NCI-H2081 treated with DMSO at 0.1 percent for 48 hours (cell line): Measurements from ENCODE around the gene SMIM44.
A peak's percentile ranks its signal among the peaks of the same experiment; 100 is the strongest.

ENCODE experiments used
- DNase-seq: peaks from one replicate; lab custom pipeline; 2025; lab: John Stamatoyannopoulos, UW

The SMIM44 gene

GRCh38 chr19:3434630-3435553 lies 48.3 kb downstream of the SMIM44 start:
- DNase-seq: peak; percentile 61

GRCh38 chr19:3433805-3434540 lies 49.3 kb downstream of the SMIM44 start:
- DNase-seq: no peak

- no peak for DNase-seq
Observed at GRCh38 chr19:3433313-3433712, 49.9 kb downstream of the SMIM44 start.
